Smooth muscle cell (in vitro differentiated cells): ENCODE measurements around the gene CPB1. TPM values are rescaled to one million over a fixed set of nuclear protein-coding genes. Genes with fewer than 3 reads are reported as not detected.

Experiments
- DNase-seq: peaks from one replicate; lab custom pipeline; 2025; ENCODE audit not compliant: unreplicated experiment; lab: John Stamatoyannopoulos, UW
- H2AFZ ChIP-seq: fragments of 200-600 bp; sonication (generic); 2 replicates; pipeline ENCODE4 v1.6.0; 2016; ENCODE audit warnings: antibody characterized with exemption, low read depth, mild to moderate bottlenecking
- H3F3A ChIP-seq: fragments of 200-600 bp; sonication (generic); 2 replicates; pipeline ENCODE4 v1.6.0; 2017; ENCODE audit warnings: antibody characterized with exemption, low read depth
- H3K27ac ChIP-seq: fragments of 200-600 bp; sonication (generic); 2 replicates; pipeline ENCODE4 v1.5.1; 2016; ENCODE audit warnings: low read depth, mild to moderate bottlenecking
- H3K27me3 ChIP-seq: fragments of 200-600 bp; sonication (generic); 2 replicates; pipeline ENCODE4 v1.6.1; 2016; ENCODE audit warnings: low read depth, mild to moderate bottlenecking
- H3K36me3 ChIP-seq: fragments of 200-600 bp; sonication (generic); 2 replicates; pipeline ENCODE4 v1.5.1; 2016; ENCODE audit warnings: low read depth
- H3K4me1 ChIP-seq: fragments of 200-600 bp; sonication (generic); 2 replicates; pipeline ENCODE4 v1.5.1; 2016; ENCODE audit warnings: low read depth
- H3K4me2 ChIP-seq: fragments of 200-600 bp; sonication (generic); 2 replicates; pipeline ENCODE4 v1.6.0; 2016; ENCODE audit warnings: mild to moderate bottlenecking
- H3K4me3 ChIP-seq: fragments of 200-600 bp; sonication (generic); 2 replicates; pipeline ENCODE4 v1.5.1; 2016; ENCODE audit warnings: mild to moderate bottlenecking
- H3K79me2 ChIP-seq: fragments of 200-600 bp; sonication (generic); 2 replicates; pipeline ENCODE4 v1.6.0; 2016; ENCODE audit warnings: low read depth, mild to moderate bottlenecking
- H3K9ac ChIP-seq: fragments of 200-600 bp; sonication (generic); 2 replicates; pipeline ENCODE4 v1.6.0; 2016; ENCODE audit warnings: low read depth
- H3K9me3 ChIP-seq: fragments of 200-600 bp; sonication (generic); replicated peaks from 2 replicates; pipeline ENCODE4 v1.5.1; 2016; ENCODE audit warnings: low read depth
- H4K20me1 ChIP-seq: fragments of 200-600 bp; sonication (generic); 2 replicates; pipeline ENCODE4 v1.6.0; 2016; ENCODE audit warnings: low read depth
- CTCF ChIP-seq: fragments of 200-600 bp; sonication (generic); IDR thresholded peaks from 2 replicates; pipeline ENCODE4 v1.5.1; 2017; ENCODE audit warnings: borderline replicate concordance, mild to moderate bottlenecking, antibody characterized with exemption; ENCODE audit not compliant: insufficient read depth, poor library complexity, severe bottlenecking
- WGBS: methylation state at CpG from one replicate; pipeline ENCODE4 v1.1.7; 2016; ENCODE audit warnings: low lambda C conversion rate; 5-methylcytosine and 5-hydroxymethylcytosine counted together
- polyA plus RNA-seq: library from polyadenylated mRNA; unstranded; fragments of >200 nt; fragmentation: Nextera tagmentation; extraction: Ambion mirVana; gene quantifications from 2 replicates; pipeline ENCODE4 v1.2.1, GENCODE V29; 2016
- total RNA-seq: library from RNA; depleted of rRNA; stranded (reverse); fragments of >200 nt; gene quantifications from 2 replicates; pipeline ENCODE4 v1.2.3, GENCODE V29; 2014

CPB1 gene
- total and polyA plus RNA-seq, 2 experiments from 2014 or later: not detected

GRCh38 chr3:148825476-148825875 lies 2.1 kb upstream of the CPB1 start:
- Histone ChIP-seq H3K9ac (no peak overlapping the region), H3K79me2 (no peaks in the 10 kb centered on the region), H3K4me2 (no peak overlapping the region), H3F3A (no peaks in the 10 kb centered on the region), H3K9me3 (no peaks in the 10 kb centered on the region), H3K4me3 (no peak overlapping the region), H3K27me3 (no peaks in the 10 kb centered on the region), H3K27ac (no peak overlapping the region), H2AFZ (no peak overlapping the region), H3K36me3 (no peaks in the 10 kb centered on the region), H3K4me1 (no peaks in the 10 kb centered on the region), H4K20me1 (no peaks in the 10 kb centered on the region)
- TF ChIP-seq CTCF: no peak
- no peak for DNase-seq
- 94% methylated on average over 3 of the region's 3 CpGs for WGBS

- Histone ChIP-seq H3K27me3 (no peaks in the 10 kb centered on the region), H3K9me3 (no peaks in the 10 kb centered on the region), H3K36me3 (no peaks in the 10 kb centered on the region), H4K20me1 (no peaks in the 10 kb centered on the region), H3K27ac (no peak overlapping the region), H3F3A (no peaks in the 10 kb centered on the region), H3K4me2 (no peak overlapping the region), H3K9ac (no peak overlapping the region), H3K4me1 (no peaks in the 10 kb centered on the region), H3K4me3 (no peak overlapping the region), H2AFZ (no peak overlapping the region), H3K79me2 (no peaks in the 10 kb centered on the region)
- 95% methylated on average over 4 of the region's 4 CpGs for WGBS
- no peak for TF ChIP-seq CTCF
- DNase-seq: no peak
Observed at GRCh38 chr3:148828136-148828690, 602 bp downstream of the CPB1 start.

- Histone ChIP-seq H3K36me3 (no peaks in the 10 kb centered on the region), H3K9me3 (no peaks in the 10 kb centered on the region), H2AFZ (no peak overlapping the region), H3K4me2 (no peak overlapping the region), H3K4me3 (no peak overlapping the region), H3K79me2 (no peaks in the 10 kb centered on the region), H4K20me1 (no peaks in the 10 kb centered on the region), H3K27ac (no peak overlapping the region), H3K9ac (no peak overlapping the region), H3K4me1 (no peaks in the 10 kb centered on the region), H3K27me3 (no peaks in the 10 kb centered on the region), H3F3A (no peaks in the 10 kb centered on the region)
- no peak for TF ChIP-seq CTCF
- 92% methylated on average over 3 of the region's 3 CpGs for WGBS
- no peak for DNase-seq
Observed at GRCh38 chr3:148829926-148830325, 2.3 kb downstream of the CPB1 start.

GRCh38 chr3:148833223-148833622 lies 5.6 kb downstream of the CPB1 start:
- Histone ChIP-seq H4K20me1 (no peaks in the 10 kb centered on the region), H3K27ac (no peak overlapping the region), H3K9ac (no peak overlapping the region), H3F3A (no peaks in the 10 kb centered on the region), H3K9me3 (no peaks in the 10 kb centered on the region), H3K4me2 (no peak overlapping the region), H3K4me3 (no peak overlapping the region), H3K36me3 (no peaks in the 10 kb centered on the region), H3K4me1 (no peaks in the 10 kb centered on the region), H3K79me2 (no peaks in the 10 kb centered on the region), H2AFZ (no peak overlapping the region), H3K27me3 (no peaks in the 10 kb centered on the region)
- no peak for DNase-seq
- WGBS: 95% methylated on average over 3 of the region's 3 CpGs
- no peak for TF ChIP-seq CTCF
